ENCODE results near the gene NUP35.

GRCh38 chr2:183091318-183091953 is 32.8 kb upstream of the NUP35 start:
- TF ChIP-seq EZH2phosphoT487 (IDR thresholded peaks at IDR 0.05; ENCODE audit: borderline replicate concordance, low read length) (no peak), CTCF (conservative IDR thresholded peaks at IDR 0.05; ENCODE audit: low read depth, low read length) (no peak)
